Gastrocnemius medialis (tissue), 4 donors: Measurements from ENCODE around the gene KRT4. TPM values are rescaled to one million over a fixed set of nuclear protein-coding genes. Genes with fewer than 3 reads are reported as not detected.

Experiments
- ATAC-seq, 2 donors: fragments of 150-250 bp; one replicate each; pipeline ENCODE4 v1.9.1; 2016
- DNase-seq, 2 donors: peaks; one replicate each; pipeline ENCODE4 v3.0.0-alpha.2; 2019
- H3K27ac ChIP-seq, 4 donors: fragments of 200-600 bp; sonication (generic); 1 replicate in 1 of 4; 2 replicates in 3 of 4; pipeline ENCODE4 v1.5.1; 2016 to 2018; ENCODE audit warnings: mild to moderate bottlenecking in 2 of 4, moderate library complexity in 1 of 4
- H3K27me3 ChIP-seq, 3 donors: fragments of 200-600 bp; sonication (generic) in 2 of 3; 1 replicate in 1 of 3; 2 replicates in 2 of 3; pipeline versions ENCODE4 v1.5.1 to v1.6.0; 2016 to 2019; ENCODE audit warnings: mild to moderate bottlenecking in 1 of 3, moderate library complexity in 1 of 3
- H3K36me3 ChIP-seq, 2 donors: fragments of 200-600 bp; sonication (generic) in 1 of 2; one replicate each; pipeline ENCODE4 v1.5.1; 2017 to 2018
- H3K4me1 ChIP-seq, 2 donors: fragments of 200-600 bp; sonication (generic) in 1 of 2; one replicate each; pipeline ENCODE4 v1.5.1; 2016 to 2017; ENCODE audit warnings: mild to moderate bottlenecking in 2 of 2
- H3K4me3 ChIP-seq, 4 donors: fragments of 200-600 bp; sonication (generic) in 3 of 4; 1 replicate in 1 of 4; 2 replicates in 3 of 4; pipeline ENCODE4 v1.5.1; 2016 to 2019; ENCODE audit warnings: mild to moderate bottlenecking in 2 of 4
- H3K9me3 ChIP-seq, 3 donors: fragments of 200-600 bp; sonication (generic) in 2 of 3; 1 replicate in 1 of 3; 2 replicates in 2 of 3; pipeline ENCODE4 v1.5.1; 2016 to 2019
- POLR2A ChIP-seq, 2 donors: fragments of 450-650 bp; IDR thresholded peaks; one replicate each; pipeline ENCODE4 v1.6.1; 2017; ENCODE audit warnings: antibody characterized with exemption in 2 of 2, mild to moderate bottlenecking in 2 of 2, moderate library complexity in 2 of 2
- in situ Hi-C, 4 donors: fragments of 200-750 bp; cut with MboI; loops; one replicate each; pipeline versions ENCODE4 v1.15.0 to v1.8.0; 2017; ENCODE audit warnings: low sequenced_read_pairs in 4 of 4
- intact Hi-C: fragments of 100-400 bp; cut with DNase I; formaldehyde crosslinking; loops from one replicate; pipeline ENCODE4 v1.15.1; 2023; ENCODE audit warnings: low total_unique reads
- total RNA-seq, 4 donors: library from RNA; depleted of rRNA; stranded (reverse); fragments of >200 nt; gene quantifications; one replicate each; pipeline versions ENCODE4 v1.1.0 to v1.2.3, GENCODE V29; 2016

Gene KRT4
- total RNA-seq, 4 donors from 2014 or later, result not detected

DNA sequence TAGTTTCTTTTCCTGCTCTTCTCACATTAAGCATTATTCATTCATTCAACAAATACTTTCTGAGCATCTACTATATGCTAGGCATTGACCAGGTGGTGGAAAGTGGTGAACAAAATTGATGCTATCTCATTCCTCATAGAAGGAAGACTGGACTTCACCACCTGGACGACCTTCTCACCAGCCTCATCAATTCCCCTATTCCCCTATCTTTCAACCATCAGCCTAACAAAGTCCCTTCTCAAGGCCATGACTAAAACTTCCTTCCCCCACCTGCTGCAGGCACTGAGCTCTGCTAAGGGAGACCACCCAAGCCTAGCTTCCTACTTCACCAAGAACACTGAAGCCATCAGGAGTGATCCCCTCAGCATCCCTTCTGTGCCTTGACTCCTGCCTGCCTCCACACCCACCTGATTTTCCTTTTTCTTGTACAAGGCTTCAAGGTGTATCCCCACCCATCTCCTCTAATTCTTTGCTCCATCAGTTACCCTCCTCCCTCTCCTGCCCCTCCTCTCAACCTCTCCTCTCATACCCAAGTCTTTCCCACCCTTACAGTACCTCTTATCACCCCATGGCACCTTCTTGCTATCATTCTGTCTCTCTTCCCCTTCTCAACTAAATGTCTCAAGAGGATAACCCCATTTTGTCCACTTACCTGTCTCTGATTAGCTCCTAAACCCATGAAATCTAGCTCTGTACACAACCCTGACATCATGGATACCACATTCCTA is 56.3 kb downstream of the KRT4 start:
- no peak for DNase-seq
- no peaks in the 10 kb centered on the region for H3K36me3 ChIP-seq
- no peak overlapping the region for H3K4me3 ChIP-seq
- intact Hi-C loops (no loop called here), in situ Hi-C loops (no loop called here)
- no peak for ATAC-seq
- H3K27me3 ChIP-seq, result peaks cover 0 to 4% (median 0%) of the 10 kb centered on the region in 3 donors
- H3K27ac ChIP-seq, result no peak overlapping the region
- H3K9me3 ChIP-seq, result no peaks in the 10 kb centered on the region
- TF ChIP-seq POLR2A (IDR thresholded peaks at IDR 0.05), result no peak
- H3K4me1 ChIP-seq, result no peaks in the 10 kb centered on the region

Other genes starting within 250 kb of the KRT4 start
- gene KRT74, start 240.3 kb downstream of the KRT4 start, total RNA-seq, result not detected
- not detected for gene KRT72, start 212.7 kb downstream of the KRT4 start, total RNA-seq
- gene KRT73, start 195.6 kb downstream of the KRT4 start, total RNA-seq, result not detected
- not detected for gene KRT2, start 161.9 kb downstream of the KRT4 start, total RNA-seq
- not detected for gene KRT1, start 133.7 kb downstream of the KRT4 start, total RNA-seq
- gene KRT77, start 110.6 kb downstream of the KRT4 start, total RNA-seq, result not detected
- not detected for gene KRT76, start 36.8 kb downstream of the KRT4 start, total RNA-seq
- gene KRT3, start 18.0 kb downstream of the KRT4 start, total RNA-seq, result not detected
- gene KRT79, start 20.2 kb upstream of the KRT4 start, total RNA-seq, result not detected
- gene KRT78, start 34.9 kb upstream of the KRT4 start, total RNA-seq, result not detected
- gene KRT8, start 91.0 kb upstream of the KRT4 start, total RNA-seq, result 1 to 10 TPM in 3 of 4 donors, not detected in 1; 1.4 to 7.0 (median 3.1) TPM
- 1 to 10 TPM in 3 of 4 donors, under 1 TPM in 1; 0.97 to 6.7 (median 2.7) TPM for gene KRT18, start 135.0 kb upstream of the KRT4 start, total RNA-seq
- gene EIF4B, start 192.3 kb upstream of the KRT4 start, total RNA-seq, result 100 to 1,000 TPM; 667 to 821 (median 740) TPM
- 100 to 1,000 TPM in 1 of 4 donors, 10 to 100 TPM in 3; 74.4 to 114 (median 91.9) TPM for gene TNS2, start 235.9 kb upstream of the KRT4 start, total RNA-seq